ENCODE results near the gene STK39.

STK39 gene

GRCh38 chr2:168189835-168190569, 57.4 kb downstream of the STK39 start:
- in situ Hi-C loops (cut with MboI; ENCODE audit: low pct_unique_long_range_greater_than_20kb, low sequenced_read_pairs) = no loop called here
- no peak for DNase-seq

GRCh38 chr2:168188002-168188401, 59.4 kb downstream of the STK39 start:
- DNase-seq = no peak
- in situ Hi-C loops (cut with MboI; ENCODE audit: low pct_unique_long_range_greater_than_20kb, low sequenced_read_pairs) = no loop called here

- DNase-seq = no peak
- in situ Hi-C loops (cut with MboI; ENCODE audit: low pct_unique_long_range_greater_than_20kb, low sequenced_read_pairs) = no loop called here
Measured at GRCh38 chr2:168186452-168186851, 60.9 kb downstream of the STK39 start.

GRCh38 chr2:168185583-168186274, 61.7 kb downstream of the STK39 start:
- DNase-seq = no peak
- in situ Hi-C loops (cut with MboI; ENCODE audit: low pct_unique_long_range_greater_than_20kb, low sequenced_read_pairs) = no loop called here

- in situ Hi-C loops (cut with MboI; ENCODE audit: low pct_unique_long_range_greater_than_20kb, low sequenced_read_pairs) = no loop called here
- no peak for DNase-seq
Measured at GRCh38 chr2:168184681-168185513, 62.5 kb downstream of the STK39 start.

GRCh38 chr2:168183308-168183997, 63.9 kb downstream of the STK39 start:
- DNase-seq = no peak
- in situ Hi-C loops (cut with MboI; ENCODE audit: low pct_unique_long_range_greater_than_20kb, low sequenced_read_pairs) = no loop called here

- in situ Hi-C loops (cut with MboI; ENCODE audit: low pct_unique_long_range_greater_than_20kb, low sequenced_read_pairs) = no loop called here
- DNase-seq = no peak
Measured at GRCh38 chr2:168182550-168183249, 64.7 kb downstream of the STK39 start.

- no peak for DNase-seq
- in situ Hi-C loops (cut with MboI; ENCODE audit: low pct_unique_long_range_greater_than_20kb, low sequenced_read_pairs) = no loop called here
Measured at GRCh38 chr2:168181825-168182224, 65.6 kb downstream of the STK39 start.

- DNase-seq = no peak
- in situ Hi-C loops (cut with MboI; ENCODE audit: low pct_unique_long_range_greater_than_20kb, low sequenced_read_pairs) = no loop called here
Measured at GRCh38 chr2:168180914-168181313, 66.5 kb downstream of the STK39 start.

GRCh38 chr2:168180483-168180882, 66.9 kb downstream of the STK39 start:
- in situ Hi-C loops (cut with MboI; ENCODE audit: low pct_unique_long_range_greater_than_20kb, low sequenced_read_pairs) = no loop called here

GRCh38 chr2:168179592-168179991, 67.8 kb downstream of the STK39 start:
- in situ Hi-C loops (cut with MboI; ENCODE audit: low pct_unique_long_range_greater_than_20kb, low sequenced_read_pairs) = no loop called here
- no peak for DNase-seq

More at GRCh38 chr2:168180483-168180882, 66.9 kb downstream of the STK39 start:
- DNase-seq = no peak

GRCh38 chr2:168178520-168179324, 68.7 kb downstream of the STK39 start:
- in situ Hi-C loops (cut with MboI; ENCODE audit: low pct_unique_long_range_greater_than_20kb, low sequenced_read_pairs) = no loop called here
- DNase-seq = no peak

GRCh38 chr2:168176402-168176801, 71.0 kb downstream of the STK39 start:
- no peak for DNase-seq
- in situ Hi-C loops (cut with MboI; ENCODE audit: low pct_unique_long_range_greater_than_20kb, low sequenced_read_pairs) = no loop called here

GRCh38 chr2:168175469-168175868, 71.9 kb downstream of the STK39 start:
- in situ Hi-C loops (cut with MboI; ENCODE audit: low pct_unique_long_range_greater_than_20kb, low sequenced_read_pairs) = no loop called here

GRCh38 chr2:168174756-168175155, 72.6 kb downstream of the STK39 start:
- in situ Hi-C loops (cut with MboI; ENCODE audit: low pct_unique_long_range_greater_than_20kb, low sequenced_read_pairs) = no loop called here
- DNase-seq = no peak

More at GRCh38 chr2:168175469-168175868, 71.9 kb downstream of the STK39 start:
- DNase-seq = no peak

GRCh38 chr2:168172071-168172470, 75.3 kb downstream of the STK39 start:
- in situ Hi-C loops (cut with MboI; ENCODE audit: low pct_unique_long_range_greater_than_20kb, low sequenced_read_pairs) = no loop called here
- DNase-seq = no peak

- DNase-seq = no peak
- in situ Hi-C loops (cut with MboI; ENCODE audit: low pct_unique_long_range_greater_than_20kb, low sequenced_read_pairs) = no loop called here
Measured at GRCh38 chr2:168171059-168171762, 76.2 kb downstream of the STK39 start.

Data from KBM-7 (cell line).